NCI-H146 (cell line): ENCODE data around the gene CCDC30.
"Not testable (repeated sequence)": the region's sequence is repeated elsewhere in the genome, so short reads cannot be mapped to it uniquely, and the experiment has no call there.

Source experiments
- DNase-seq: peaks from one replicate; lab custom pipeline; 2025; lab: John Stamatoyannopoulos, UW

The CCDC30 gene

GRCh38 chr1:42657981-42658876, 195.1 kb downstream of the CCDC30 start, which contains the start of gene PPIH:
PPIH (plus strand) TSS chr1:42658423; CDS start chr1:42658447, 24 bp downstream.
- DNase-seq: peak; percentile 88

GRCh38 chr1:42658877-42659337, 195.8 kb downstream of the CCDC30 start:
- DNase-seq: no peak

GRCh38 chr1:42660907-42661500, 197.9 kb downstream of the CCDC30 start:
- DNase-seq: no peak

- no peak for DNase-seq
These were observed 206.8 kb downstream of the CCDC30 start for GRCh38 chr1:42669936-42670335.

GRCh38 chr1:42670425-42670824, 207.3 kb downstream of the CCDC30 start:
- DNase-seq: no peak

GRCh38 chr1:42674214-42674613, 211.1 kb downstream of the CCDC30 start:
- DNase-seq: no peak

- no peak for DNase-seq
These were observed 211.6 kb downstream of the CCDC30 start for GRCh38 chr1:42674682-42675081.

GRCh38 chr1:42675467-42675866, 212.4 kb downstream of the CCDC30 start:
- no peak for DNase-seq

GRCh38 chr1:42676534-42677087, 213.5 kb downstream of the CCDC30 start:
- DNase-seq: no peak

- no peak for DNase-seq
These were observed 216.4 kb downstream of the CCDC30 start for GRCh38 chr1:42679364-42679983.

GRCh38 chr1:42680055-42680454, 217.0 kb downstream of the CCDC30 start:
- no peak for DNase-seq

GRCh38 chr1:42680921-42681683, 218.0 kb downstream of the CCDC30 start:
- DNase-seq: peak; percentile 15

- peak; percentile 96 for DNase-seq
These were observed 218.8 kb downstream of the CCDC30 start, which contains the start of gene YBX1 for GRCh38 chr1:42681741-42682483. YBX1 (plus strand) TSS chr1:42682418; CDS start chr1:42682566, 148 bp downstream.

- DNase-seq: not testable (repeated sequence)
These were observed 219.3 kb downstream of the CCDC30 start for GRCh38 chr1:42682484-42682738.

- DNase-seq: peak; percentile 51
These were observed 219.8 kb downstream of the CCDC30 start for GRCh38 chr1:42682739-42683531.

GRCh38 chr1:42684139-42684538, 221.1 kb downstream of the CCDC30 start:
- DNase-seq: no peak

- DNase-seq: no peak
These were observed 223.3 kb downstream of the CCDC30 start for GRCh38 chr1:42686418-42686817.

- no peak for DNase-seq
These were observed 226.8 kb downstream of the CCDC30 start for GRCh38 chr1:42689912-42690311.

GRCh38 chr1:42690477-42691156, 227.5 kb downstream of the CCDC30 start:
- DNase-seq: peak; percentile 4

GRCh38 chr1:42691157-42691498, 228.0 kb downstream of the CCDC30 start:
- DNase-seq: no peak
